ENCODE measurements around the gene AP2B1.

DNA sequence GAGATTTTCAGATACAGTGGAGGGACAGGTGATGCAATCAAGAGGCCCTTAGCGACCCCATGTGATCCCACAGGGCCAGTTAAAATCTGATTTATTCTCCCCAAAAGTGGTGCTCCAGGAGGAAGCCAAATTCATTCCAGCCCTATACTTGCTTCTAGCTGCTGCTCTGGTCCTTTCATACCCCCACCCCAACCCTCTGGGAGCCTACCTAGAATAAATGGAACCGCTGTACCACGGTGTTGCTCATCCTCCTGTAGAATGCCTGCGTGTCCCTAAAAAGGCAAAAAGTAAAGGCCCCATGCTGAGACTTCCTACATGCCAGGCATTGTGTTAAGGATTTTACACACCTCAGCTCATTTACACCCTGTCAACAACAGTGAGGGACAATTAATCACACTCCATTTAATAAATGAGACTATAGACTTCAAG lies 142.3 kb downstream of the AP2B1 start:
- TF ChIP-seq, protein P1, sequence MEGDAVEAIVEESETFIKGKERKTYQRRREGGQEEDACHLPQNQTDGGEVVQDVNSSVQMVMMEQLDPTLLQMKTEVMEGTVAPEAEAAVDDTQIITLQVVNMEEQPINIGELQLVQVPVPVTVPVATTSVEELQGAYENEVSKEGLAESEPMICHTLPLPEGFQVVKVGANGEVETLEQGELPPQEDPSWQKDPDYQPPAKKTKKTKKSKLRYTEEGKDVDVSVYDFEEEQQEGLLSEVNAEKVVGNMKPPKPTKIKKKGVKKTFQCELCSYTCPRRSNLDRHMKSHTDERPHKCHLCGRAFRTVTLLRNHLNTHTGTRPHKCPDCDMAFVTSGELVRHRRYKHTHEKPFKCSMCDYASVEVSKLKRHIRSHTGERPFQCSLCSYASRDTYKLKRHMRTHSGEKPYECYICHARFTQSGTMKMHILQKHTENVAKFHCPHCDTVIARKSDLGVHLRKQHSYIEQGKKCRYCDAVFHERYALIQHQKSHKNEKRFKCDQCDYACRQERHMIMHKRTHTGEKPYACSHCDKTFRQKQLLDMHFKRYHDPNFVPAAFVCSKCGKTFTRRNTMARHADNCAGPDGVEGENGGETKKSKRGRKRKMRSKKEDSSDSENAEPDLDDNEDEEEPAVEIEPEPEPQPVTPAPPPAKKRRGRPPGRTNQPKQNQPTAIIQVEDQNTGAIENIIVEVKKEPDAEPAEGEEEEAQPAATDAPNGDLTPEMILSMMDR (IDR thresholded peaks at IDR 0.05), result no peak
- no peak for TF ChIP-seq POLR2A (IDR thresholded peaks at IDR 0.05)

Measured in esophagus squamous epithelium (tissue), 4 donors.